Tibial nerve (tissue), 4 donors: ENCODE measurements around the gene USO1.

ENCODE experiments used
- CTCF ChIP-seq, 5 experiments: fragments of 200-600 bp in 3 of 5; fragments of 450-650 bp in 2 of 5; sonication (generic) in 3 of 5; IDR thresholded peaks; one replicate each; pipeline ENCODE4 v1.5.1; 2016 to 2019; ENCODE audit warnings: antibody characterized with exemption in 5 of 5, mild to moderate bottlenecking in 3 of 5, moderate library complexity in 2 of 5
- EP300 ChIP-seq, 2 donors: sonication (generic); formaldehyde crosslinking; IDR thresholded peaks; one replicate each; pipeline ENCODE4 v1.6.1; 2017; ENCODE audit warnings: antibody characterized with exemption in 2 of 2, mild to moderate bottlenecking in 1 of 2
- POLR2A ChIP-seq, 2 donors: fragments of 450-650 bp; IDR thresholded peaks; one replicate each; pipeline ENCODE4 v1.6.1; 2017; ENCODE audit warnings: antibody characterized with exemption in 2 of 2, mild to moderate bottlenecking in 2 of 2, moderate library complexity in 2 of 2

- TF ChIP-seq CTCF (IDR thresholded peaks at IDR 0.05) (no peak), POLR2A (IDR thresholded peaks at IDR 0.05) (no peak), EP300 (IDR thresholded peaks at IDR 0.05) (no peak)
Measured at GRCh38 chr4:75705198-75705977, 19.0 kb upstream of the USO1 start.
